DMS114 treated with DMSO at 0.1 percent for 48 hours (cell line): Measurements from ENCODE around the gene KIF1A.

Experiments
- DNase-seq: peaks from one replicate; lab custom pipeline; 2025; ENCODE audit not compliant: unreplicated experiment; lab: John Stamatoyannopoulos, UW

KIF1A gene

DNA sequence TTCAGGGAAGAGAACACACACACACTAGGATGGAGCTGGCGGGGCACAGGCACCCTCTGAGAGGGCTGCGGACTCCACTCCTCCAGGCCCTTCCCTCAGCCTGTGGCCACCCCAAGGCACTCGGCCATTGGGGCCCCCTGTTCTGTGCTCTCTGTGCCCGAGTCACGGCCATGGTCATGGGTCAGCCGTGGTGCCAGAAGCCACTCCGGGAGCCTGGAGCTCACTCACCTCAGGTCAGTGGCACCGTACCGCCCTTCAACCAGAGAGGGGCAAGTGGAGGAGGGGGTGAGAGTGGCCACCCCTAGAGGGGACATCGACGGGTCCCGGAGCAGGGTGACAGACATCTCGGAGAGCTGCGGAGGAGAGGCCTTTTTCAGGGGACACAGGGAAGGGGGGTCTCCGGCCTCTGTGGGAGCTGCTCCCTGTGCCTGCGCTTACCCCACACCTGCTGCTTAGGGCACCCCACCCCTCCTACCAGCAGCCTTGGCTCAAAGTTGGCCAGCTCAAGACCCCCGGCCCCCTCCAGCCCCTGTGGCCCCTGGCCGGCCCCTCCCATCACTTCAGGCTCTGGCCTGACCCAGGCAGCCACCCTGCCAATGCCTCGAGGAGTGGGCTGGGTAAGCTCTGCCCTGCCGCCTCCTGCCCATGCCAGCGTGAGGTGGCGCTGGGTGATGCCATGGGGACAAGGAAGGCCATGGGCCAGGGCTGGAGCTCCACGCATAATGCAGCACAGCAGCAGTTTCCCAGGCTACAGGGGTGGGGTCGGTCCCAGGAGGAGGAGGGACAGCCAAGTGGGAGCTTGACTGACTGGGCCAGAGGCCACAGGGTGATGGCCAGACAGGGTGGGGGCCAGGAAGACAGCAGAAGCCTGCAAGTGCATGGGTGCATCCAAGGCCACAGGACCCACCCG, 99.1 kb downstream of the KIF1A start:
- DNase-seq = no peak

DNA sequence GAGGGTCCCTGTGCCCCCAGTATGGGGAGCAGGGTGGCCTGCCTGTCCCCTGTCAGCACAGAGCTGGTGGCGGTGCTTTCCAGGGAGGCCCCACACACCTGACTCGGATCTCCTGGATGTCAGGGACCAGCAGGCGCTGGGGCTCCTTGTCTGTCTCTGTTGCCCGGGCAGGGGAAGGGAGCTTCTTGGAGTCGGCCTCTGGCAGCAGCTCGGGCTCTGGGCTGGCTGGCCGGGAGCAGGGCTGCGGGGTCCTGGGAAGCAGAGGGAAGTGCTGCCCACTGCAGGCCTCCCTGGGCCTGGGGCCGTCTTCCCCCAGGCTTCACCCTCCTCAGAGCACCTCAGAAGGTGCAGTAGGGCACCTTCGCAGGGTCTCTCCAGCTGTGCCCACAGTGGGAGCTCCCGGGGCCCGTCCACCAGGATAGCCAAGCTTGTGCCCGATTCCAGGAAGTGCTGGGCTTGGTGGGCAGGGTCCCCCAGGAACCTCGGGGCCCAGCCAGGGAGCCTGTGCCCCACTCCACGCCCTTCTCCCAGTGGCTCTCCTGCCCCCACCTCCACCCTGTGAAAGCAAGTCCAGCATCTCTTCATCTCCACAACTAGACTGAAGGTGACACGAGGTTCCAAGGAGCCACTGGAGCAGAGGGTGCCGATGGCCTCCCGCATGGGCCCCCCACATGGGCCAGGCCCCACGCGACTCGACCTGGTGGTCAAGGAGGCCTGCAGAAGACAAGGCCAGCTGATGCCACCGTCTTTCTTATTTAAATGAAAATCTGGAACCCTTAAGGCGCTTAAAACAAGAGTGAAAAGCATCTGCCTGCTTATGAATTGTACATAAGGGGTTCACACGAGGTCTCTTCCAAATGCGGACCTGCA, 100.1 kb downstream of the KIF1A start:
- DNase-seq = no peak

DNA sequence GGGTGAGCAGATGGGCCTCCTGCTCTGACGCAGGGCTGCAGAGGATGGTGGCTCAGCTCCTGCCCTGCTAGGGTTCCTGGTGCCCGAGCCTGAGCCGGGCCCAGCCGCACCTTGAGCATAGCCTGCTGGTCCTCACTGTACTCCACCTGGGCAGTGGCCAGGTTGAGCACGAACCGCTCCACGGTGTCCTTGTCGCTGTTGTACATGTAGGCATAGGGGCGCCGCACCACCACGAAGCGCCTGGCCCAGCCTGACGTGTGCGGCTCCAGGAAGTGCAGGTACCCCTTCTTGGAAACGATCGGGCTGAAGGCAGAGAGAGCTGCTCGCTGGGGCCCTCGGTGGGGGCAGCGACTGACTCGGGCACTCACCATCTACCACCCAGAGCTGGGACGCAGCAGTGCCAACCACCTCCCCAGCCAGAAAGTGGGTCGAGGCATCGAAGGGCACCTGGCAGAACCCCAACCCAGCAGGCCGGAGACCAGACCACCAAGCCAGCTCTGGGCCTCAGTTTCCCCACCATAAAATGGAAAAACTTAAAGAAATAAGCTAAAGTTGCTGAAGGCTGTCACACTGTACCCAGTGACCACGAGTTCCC, 101.0 kb downstream of the KIF1A start:
- DNase-seq = no peak

DNA sequence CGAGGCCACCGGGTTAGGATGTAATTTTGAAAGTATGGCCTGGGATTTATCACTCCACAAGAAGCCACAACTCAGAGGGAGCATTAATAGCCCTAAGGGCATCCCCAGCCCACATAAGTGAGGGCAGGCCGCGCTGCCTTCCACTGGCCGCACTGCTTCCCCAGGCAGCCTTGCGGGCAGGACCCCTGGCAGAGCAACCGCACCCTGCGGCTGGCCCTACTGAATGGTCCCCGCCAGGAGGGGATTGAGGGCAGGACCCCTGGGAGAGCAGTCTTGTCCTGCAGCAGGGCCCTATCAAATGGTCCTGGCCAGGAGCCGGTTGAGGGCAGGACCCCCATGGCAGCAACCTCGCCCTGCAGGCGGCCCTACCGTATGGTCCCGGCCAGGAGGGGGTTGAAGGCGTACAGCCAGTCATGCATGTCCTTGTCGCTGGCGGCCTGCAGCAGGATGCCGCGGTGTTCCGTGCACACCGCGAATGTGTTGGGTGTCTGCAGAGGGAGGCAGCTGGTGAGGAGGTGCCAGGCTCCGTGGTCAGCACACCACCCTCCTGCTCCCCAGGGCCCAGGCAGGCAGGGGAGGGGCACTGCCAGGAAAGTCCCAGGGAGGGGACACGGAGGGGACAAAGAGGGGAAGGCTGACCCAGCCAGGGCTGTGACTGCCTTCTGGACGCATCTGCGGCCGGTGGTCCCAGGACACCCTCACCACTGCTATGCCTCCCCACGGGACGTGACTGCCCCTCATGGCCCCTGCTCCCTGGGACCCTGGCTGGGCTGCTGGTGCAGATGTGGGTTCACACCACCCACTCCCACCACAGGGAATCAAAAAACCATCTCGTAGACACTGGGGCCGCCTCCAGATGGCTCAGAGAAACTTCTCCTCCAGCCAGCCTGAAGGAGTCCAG, 102.1 kb downstream of the KIF1A start:
- DNase-seq = no peak

DNA sequence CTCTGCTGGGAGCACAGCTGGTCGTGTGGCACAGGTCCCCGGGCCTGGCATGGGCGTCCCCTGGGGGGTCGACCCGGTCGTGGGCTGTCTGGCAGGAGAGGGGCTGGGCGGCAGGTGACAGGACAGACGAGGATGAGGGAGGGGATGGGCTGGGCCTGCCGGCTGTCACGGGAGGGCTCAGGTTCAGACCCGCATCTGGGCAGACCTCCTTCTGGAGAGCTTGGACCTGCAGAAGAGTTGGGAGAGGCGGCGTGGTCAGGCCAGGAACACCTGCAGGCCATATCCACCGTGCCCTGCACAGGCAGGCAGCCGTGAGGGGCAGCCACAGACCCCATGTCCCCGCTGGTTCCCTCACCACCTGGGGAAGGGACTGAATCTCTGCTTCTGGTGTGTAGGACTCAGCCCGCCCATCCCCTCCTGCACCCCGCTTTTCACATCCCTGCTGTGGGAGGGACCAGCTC, 102.8 kb downstream of the KIF1A start:
- DNase-seq = no peak

DNA sequence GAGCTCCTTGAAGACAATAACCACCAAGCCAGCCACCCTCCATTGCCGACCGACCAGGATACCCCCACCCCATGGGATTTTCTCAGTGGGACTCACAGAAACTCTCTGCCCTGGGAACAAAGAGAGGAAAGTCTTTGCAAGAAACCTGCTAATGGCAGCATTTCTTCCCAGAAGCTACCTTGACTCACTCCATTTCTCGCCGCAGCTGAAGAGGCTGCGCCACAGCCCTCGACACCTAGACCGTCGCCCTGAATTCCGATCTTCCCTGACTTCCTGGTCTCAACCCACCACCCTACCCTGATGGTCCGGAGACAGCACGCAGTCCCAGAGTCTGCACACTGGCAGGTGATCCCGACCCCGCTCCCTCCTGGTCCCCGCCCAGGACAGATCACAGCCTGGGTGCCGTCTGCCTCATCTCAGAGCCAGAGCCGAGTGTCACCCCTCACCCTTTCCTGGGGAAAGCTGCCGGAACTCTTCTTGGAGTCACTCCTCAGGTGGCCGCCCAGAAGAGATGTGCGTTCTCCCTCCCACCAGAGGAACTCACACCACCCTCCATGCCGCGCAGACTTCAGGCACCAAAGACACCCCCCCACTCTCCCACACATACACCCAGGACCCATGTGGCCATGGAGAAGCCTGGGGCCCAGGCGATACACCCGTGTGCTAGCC, 103.8 kb downstream of the KIF1A start:
- no peak for DNase-seq

DNA sequence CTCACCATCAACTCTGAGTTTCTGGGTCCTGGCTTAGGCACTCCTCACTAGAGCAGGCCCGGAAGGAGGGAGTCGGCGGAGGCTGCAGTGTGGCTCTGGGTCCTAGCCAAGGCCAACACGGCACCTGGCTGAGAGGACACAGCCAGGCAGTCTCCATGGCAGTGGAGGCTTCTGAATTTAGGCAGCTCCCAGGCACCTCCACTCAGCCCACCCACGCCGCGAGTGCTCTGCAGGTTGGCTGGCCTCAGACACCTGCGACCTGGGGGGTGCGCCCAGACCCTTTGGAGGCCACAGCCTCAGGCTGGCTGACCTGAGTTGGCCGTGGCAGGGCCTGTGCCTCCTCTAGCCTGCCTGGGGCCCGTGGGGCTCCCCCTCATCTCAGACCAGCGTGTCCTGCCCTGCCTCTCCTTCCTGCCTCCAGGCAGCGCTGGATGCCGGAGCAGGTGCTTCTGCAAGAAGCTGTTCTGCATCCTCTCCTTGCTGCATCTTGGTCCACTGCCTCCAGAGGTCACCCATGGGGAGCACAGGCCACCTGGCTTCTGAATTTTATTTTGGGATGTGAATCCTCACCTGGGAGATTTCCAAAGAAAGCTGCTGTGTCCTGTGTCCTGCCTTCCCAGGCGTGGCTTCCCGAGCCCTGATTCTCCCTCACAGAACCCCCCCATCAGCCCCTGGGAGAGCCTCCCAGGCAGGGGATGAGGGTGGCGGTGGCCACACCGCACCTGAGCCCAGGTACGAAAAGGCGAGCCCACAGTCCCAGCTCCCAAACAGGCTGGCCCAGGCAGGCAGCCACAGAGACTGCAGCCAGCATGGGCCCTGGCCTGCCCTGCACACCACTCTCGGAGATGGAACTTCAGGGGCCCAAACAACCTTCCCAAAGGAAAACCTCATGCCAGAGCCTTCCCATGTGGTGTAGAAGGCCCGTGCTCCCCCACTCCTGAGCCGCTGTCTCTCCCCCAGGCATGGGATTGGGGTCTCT, 105.0 kb downstream of the KIF1A start:
- no peak for DNase-seq

DNA sequence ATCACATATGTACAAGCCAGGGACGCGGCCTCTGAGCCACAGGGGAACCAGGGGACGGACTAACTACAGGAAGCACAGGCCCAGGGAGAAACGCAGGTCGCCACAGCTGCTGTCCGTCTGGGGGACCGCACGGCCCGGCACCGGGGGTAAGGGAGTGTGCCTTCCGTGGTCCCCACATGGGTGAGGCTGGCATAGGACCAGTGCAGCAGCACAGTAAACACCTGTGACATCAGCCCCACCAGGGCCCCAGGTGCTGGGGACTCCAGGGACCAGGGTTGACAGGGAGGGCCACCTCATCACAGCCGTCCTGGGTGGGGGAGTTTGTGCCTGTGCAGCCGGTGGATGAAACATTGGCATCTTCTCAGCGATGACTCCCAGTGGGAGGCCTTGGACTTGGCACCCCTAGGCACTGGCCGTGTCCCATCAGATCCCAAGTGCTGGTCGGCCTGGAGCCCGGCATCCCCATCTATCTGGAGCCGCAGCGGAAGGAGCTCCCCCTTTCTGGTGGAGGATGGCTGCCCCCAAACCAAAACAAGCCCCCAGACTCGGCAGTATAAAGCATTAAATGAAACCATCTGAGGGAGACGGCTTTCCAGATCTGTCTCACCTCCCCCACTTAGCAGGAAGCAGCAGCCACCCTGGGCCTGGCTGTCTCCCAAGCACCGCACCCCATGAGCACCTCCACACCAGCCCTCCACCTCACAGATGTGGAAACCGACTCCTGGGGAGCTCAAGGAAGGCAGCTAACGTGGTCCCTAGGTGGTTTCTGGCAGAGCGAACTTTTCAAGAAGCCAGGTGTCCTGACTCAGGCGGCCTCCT, 105.9 kb downstream of the KIF1A start:
- DNase-seq = no peak

DNA sequence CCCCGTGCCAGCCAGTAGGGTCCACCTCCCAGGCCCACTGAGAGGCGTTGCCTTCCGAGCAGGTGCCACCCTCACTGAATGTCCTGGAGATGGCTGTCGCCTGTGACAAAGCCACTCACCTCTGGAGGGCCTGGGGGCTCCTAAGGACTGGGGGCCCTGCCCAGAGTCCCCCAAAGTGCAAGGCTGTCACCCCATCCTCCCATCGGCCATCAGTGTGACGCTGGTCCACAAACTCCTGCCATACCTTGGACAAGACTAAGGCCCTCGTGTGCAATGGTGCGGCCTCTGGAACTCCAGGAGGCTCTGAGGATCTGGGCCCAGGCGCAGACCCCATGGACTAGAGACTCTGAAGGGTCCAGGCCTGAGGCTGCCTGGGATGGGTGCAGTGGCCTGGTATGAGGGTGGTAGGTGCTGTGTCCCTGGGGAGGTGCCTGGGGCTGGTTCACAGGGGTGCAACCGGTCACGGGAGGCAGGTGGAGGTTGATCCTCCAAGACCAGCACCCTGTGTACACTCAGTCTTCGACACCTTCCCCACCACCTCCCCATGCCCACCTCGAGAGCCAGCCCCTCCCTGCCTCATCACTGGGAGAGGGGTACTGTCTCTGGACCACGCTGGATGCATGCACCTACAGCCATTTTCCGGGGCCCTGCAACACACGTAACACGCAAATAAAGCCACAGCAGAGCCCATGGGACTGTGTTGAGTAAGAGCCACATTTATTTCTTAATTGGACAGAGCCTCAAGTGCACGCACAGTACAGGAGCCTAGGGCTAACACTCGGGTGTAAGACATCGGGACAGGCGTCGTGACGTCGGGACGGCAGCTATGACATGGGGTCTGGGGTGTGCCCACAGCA, 106.7 kb downstream of the KIF1A start:
- DNase-seq = no peak

DNA sequence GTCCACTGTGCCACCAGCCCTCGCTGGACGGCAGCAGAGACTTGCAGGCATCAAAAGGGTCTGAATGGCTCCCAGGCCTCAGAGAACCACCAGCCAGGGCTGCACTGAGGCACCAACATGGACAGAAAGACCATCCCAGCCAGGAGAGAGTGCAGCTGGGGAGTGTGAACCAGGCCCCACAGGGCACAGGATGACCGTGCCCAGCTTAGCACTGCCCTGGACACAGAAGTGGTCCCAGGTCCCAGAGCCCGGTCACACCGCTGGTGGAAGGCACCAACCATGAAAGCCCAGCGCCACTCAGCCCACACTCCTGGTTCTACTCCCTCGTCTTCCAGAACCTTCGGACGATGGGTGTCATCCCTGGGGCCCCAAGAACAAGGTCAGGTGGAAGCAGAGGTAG, 107.9 kb downstream of the KIF1A start:
- no peak for DNase-seq

DNA sequence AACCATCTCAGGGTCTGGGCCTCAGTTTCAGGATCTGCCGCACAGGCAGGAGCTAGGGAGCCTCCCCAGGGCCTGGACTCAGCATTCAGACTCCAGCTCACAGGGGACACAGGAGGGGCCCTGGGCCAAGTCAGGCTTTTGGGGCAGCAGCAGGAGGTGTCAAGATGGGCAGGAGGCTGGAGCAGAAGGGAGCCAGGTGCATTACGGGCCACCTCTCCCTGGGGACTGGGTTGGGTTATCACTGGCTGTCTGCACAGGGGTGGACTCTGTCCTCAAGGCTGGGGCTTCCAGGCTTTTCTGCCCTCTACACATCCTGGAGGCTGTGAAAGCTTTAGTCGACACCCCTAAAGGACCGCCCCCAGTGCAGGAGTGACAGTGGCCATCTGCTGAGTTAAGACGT, 108.3 kb downstream of the KIF1A start:
- DNase-seq = no peak

DNA sequence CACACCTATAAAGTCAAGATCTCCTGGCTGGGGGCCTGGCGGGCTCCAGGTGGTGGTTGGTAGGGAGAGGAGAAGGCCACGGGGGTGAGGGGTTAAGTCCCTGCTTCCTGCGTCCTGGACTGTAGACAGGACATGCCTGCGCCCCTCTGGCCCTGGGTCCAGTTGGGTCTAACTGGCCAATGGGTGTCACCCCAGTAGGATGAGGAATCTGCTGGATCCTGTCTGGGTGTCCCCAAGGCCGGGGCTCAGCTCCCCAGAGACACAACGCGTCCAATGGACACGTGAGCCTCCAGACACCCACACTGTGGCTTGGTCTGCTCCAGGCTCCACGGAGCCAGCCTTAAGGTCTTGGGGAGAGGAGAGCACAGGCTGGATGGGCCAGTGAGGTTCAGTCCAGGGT, 108.7 kb downstream of the KIF1A start:
- no peak for DNase-seq

DNA sequence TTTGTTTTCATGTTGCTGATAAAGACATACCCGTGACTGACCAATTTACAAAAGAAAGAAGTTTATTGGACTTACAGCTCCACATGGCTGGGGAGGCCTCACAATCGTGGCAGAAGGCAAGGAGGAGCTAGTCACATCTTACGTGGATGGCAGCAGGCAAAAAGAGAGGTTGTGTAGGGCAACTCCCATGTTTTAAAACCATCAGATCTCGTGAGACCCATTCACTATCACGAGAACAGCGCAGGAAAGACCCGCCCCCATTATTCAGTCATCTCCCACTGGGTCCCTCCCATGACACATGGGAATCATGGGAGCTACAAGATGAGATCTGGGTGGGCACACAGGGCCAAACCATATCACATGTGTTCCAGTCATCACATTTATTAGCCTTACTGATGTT, 111.6 kb downstream of the KIF1A start:
- no peak for DNase-seq

DNA sequence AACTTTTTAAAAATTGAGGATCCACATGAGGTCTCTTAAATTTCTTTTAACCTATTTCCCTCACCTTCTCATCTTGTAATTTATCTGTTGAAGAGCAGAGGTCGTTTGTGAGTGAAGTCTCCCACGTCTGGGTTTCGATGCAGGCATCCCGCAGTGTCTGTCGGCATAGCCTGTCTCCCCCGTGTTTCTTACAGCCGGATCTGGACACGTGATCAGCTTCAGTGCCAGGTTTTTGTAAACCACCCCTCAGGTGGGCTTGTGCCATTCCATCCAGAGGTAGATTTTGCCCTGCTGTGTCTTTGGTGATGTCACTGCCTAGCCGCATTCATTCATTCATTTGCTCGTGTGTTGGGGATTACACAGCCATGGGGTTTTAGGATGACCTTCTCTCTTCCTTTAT, 112.2 kb downstream of the KIF1A start:
- DNase-seq = no peak

DNA sequence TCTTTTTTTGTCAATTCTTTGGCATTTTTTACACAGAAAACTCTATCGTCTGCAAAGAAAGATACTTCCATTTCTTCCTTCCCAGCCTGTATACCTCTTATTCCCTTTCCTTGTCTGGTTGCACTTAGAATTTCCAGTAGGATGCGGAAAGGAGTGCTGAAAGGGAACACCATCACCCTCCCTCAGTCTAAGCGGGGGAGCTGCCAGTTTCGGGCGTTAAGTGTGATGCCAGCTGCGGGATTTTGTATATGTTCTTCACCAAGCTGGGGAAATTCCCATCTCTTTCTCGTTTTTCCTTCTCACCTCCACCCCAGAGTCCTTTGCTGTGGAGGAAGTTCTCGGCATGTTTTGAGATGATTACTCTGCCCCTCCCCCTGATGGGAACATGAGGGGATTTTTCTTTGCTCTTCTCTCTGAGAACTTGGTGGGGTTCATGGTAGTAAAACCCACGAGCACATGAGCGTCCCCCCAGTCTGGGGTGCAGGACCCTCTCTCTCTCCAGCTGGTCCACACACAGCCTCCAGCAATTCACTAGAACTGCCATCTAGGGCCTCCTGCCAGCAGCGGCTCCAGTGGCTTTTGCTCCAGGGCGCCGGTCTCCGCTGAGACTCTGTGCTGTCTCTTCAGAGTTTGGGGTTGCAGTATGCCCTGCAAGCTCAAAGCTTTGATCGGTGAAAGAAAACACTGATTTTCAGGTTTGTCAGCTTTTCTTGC, 112.8 kb downstream of the KIF1A start:
- no peak for DNase-seq

DNA sequence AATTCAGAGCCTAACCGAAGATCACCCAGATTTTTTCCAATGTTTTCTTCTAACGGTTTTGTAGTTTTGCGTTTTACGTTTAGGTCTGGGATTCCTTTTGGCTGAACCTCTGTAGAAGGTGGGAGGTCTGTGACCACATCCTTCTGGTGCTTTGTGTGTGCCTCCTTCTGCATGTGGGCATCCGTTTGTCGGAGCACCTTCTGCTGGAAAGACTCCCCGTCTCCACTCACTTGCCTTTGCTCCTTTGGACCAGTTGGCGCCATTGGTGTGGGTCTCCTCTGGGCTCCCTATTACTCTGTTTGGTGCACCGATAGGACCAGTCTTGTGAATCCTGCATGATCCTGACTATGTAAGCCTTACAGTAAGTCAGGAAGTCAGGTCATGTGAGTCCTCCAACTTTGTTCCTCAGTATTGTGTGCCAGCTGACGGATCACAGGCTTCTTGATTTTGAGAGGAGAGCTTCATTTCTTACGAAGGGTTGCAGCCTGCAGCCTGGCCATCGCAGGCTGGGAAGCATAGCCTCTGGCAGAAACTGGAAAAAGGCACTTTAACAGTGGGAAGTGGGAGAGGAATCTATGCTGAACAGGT, 114.7 kb downstream of the KIF1A start:
- no peak for DNase-seq
